ENCODE data around the gene STATH. TPM values are rescaled to one million over a fixed set of nuclear protein-coding genes. Genes with fewer than 3 reads are reported as not detected.

Gene STATH
- total RNA-seq, 6 experiments from 2014 or later: not detected

DNA sequence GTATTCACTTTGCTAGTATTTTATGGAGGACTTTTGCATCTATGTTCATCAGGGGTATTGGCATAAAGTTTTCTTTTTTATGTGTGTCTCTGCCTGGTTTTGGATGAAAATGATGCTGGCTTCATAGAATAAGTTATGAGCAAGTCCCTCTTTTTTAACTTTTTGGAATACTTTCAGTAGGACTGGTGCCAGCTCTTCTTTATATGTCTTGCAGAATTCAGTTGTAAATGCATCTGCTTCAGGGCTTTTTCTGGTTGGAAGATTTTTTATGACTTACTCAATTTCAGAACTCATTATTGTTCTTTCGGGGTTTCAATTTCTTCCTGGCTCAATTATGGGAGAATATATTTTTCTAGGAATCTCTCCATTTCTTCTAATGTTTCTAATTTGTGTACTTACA is 21.1 kb upstream of the STATH start:
- Mint-ChIP-seq H3K36me3 (ENCODE audit: low read depth) (no peaks in the 10 kb centered on the region), H3K9me3 (peaks cover 22% of the 10 kb centered on the region), H3K27me3 (ENCODE audit: insufficient read depth) (no peaks in the 10 kb centered on the region), H3K27ac (no peak overlapping the region), H3K4me3 (no peak overlapping the region), H3K4me1 (ENCODE audit: low read depth) (no peaks in the 10 kb centered on the region)
- no peak for DNase-seq
- TF ChIP-seq, protein P1, sequence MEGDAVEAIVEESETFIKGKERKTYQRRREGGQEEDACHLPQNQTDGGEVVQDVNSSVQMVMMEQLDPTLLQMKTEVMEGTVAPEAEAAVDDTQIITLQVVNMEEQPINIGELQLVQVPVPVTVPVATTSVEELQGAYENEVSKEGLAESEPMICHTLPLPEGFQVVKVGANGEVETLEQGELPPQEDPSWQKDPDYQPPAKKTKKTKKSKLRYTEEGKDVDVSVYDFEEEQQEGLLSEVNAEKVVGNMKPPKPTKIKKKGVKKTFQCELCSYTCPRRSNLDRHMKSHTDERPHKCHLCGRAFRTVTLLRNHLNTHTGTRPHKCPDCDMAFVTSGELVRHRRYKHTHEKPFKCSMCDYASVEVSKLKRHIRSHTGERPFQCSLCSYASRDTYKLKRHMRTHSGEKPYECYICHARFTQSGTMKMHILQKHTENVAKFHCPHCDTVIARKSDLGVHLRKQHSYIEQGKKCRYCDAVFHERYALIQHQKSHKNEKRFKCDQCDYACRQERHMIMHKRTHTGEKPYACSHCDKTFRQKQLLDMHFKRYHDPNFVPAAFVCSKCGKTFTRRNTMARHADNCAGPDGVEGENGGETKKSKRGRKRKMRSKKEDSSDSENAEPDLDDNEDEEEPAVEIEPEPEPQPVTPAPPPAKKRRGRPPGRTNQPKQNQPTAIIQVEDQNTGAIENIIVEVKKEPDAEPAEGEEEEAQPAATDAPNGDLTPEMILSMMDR (IDR thresholded peaks at IDR 0.05): no peak

DNA sequence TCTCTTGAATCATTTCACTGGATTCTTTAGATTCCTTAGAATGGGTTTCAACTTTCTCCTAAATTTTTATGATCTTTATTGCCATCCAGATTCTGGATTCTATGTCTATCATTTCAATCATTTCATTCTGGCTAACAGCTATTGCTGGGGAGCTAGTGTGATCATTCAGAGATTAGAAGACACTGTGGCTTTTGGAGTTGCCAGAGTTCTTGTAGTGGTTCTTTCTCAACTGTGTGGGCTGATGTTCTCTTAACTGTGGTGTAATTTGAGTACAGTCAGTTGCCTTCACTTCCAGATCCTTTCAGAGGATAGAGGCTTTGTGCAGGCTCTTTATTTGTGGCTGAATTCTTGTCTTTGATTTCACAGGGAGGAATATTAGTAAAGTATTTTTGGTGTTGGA is 18.2 kb upstream of the STATH start:
- DNase-seq: no peak
- H3K9me3 Mint-ChIP-seq: peaks cover 22% of the 10 kb centered on the region
- H3K36me3 Mint-ChIP-seq (ENCODE audit: low read depth): no peaks in the 10 kb centered on the region
- no peaks in the 10 kb centered on the region for H3K27me3 Mint-ChIP-seq (ENCODE audit: insufficient read depth)
- H3K4me3 Mint-ChIP-seq: no peak overlapping the region
- TF ChIP-seq, protein P1 (IDR thresholded peaks at IDR 0.05): no peak
- H3K27ac Mint-ChIP-seq: no peak overlapping the region
- H3K4me1 Mint-ChIP-seq (ENCODE audit: low read depth): no peaks in the 10 kb centered on the region

DNA sequence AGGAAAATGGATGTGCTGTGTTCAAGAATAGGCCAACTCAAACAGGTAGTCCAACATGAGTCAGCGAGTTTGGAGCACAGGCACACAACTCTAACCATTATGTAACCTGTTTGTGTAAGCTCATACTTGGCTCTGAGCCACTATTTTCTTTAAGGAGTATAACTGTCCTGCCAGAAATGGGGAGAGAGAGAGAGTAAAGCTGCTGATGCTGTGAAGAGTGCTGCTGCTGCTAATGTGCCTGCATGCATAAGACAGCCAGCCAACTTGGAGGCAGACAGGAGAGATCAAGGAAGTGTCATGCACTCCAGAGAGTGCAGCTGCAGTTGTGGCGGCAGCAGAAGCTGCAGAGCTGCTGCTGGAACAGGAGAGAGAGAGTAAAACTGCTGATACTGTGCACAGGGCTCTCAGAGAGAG is 11.7 kb upstream of the STATH start:
- H3K27ac Mint-ChIP-seq: no peak overlapping the region
- H3K27me3 Mint-ChIP-seq (ENCODE audit: insufficient read depth): no peaks in the 10 kb centered on the region
- peaks cover 26% of the 10 kb centered on the region for H3K9me3 Mint-ChIP-seq
- no peaks in the 10 kb centered on the region for H3K4me1 Mint-ChIP-seq (ENCODE audit: low read depth)
- TF ChIP-seq, protein P1 (IDR thresholded peaks at IDR 0.05): no peak
- no peak for DNase-seq
- H3K4me3 Mint-ChIP-seq: no peak overlapping the region
- no peaks in the 10 kb centered on the region for H3K36me3 Mint-ChIP-seq (ENCODE audit: low read depth)

DNA sequence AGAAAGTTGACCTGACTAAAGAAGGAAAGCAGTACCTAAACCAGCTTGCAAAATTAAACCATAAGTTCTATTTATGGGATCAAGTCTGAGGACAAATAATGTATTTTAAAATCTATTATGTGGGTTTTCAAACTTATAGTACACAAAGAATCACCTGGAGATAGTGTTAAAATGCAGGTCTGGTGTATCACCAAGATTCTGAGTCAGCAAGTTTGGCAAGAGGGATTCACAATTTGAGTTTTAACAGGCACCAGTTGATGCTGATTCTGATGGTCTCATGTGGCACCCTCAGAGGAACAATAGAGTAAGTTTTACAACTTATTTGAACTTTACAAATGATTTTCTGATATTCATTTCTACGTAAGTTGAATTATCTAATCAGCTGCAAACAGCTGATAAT is 9.1 kb upstream of the STATH start:
- Mint-ChIP-seq H3K27me3 (ENCODE audit: insufficient read depth) (no peaks in the 10 kb centered on the region), H3K36me3 (ENCODE audit: low read depth) (no peaks in the 10 kb centered on the region), H3K27ac (no peak overlapping the region), H3K4me3 (no peak overlapping the region), H3K4me1 (ENCODE audit: low read depth) (no peaks in the 10 kb centered on the region), H3K9me3 (peaks cover 26% of the 10 kb centered on the region)
- no peak for DNase-seq
- TF ChIP-seq, protein P1 (IDR thresholded peaks at IDR 0.05): no peak

DNA sequence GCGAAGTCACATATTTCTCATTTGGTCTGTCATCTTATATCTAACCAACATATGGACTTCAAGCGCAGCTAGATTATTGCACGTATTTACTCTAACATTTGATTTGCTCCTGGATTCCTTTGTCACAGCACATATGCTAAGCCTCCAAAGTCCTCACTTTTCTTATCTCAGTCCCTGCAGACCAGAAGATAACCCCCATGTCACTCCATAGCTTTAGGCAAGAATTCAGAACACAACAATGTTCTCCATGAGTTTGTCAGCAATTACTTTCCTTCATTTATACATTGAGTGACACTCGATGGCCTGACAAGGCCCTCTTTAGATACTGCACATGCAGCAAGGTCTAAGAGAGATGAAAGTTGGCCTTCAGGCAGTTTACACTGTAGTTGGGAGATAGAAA is 4.8 kb upstream of the STATH start:
- H3K36me3 Mint-ChIP-seq (ENCODE audit: low read depth): no peaks in the 10 kb centered on the region
- TF ChIP-seq, protein P1 (IDR thresholded peaks at IDR 0.05): no peak
- H3K4me3 Mint-ChIP-seq: no peak overlapping the region
- H3K4me1 Mint-ChIP-seq (ENCODE audit: low read depth): no peaks in the 10 kb centered on the region
- no peak overlapping the region for H3K27ac Mint-ChIP-seq
- H3K9me3 Mint-ChIP-seq: peaks cover 19% of the 10 kb centered on the region
- H3K27me3 Mint-ChIP-seq (ENCODE audit: insufficient read depth): no peaks in the 10 kb centered on the region
- no peak for DNase-seq

DNA sequence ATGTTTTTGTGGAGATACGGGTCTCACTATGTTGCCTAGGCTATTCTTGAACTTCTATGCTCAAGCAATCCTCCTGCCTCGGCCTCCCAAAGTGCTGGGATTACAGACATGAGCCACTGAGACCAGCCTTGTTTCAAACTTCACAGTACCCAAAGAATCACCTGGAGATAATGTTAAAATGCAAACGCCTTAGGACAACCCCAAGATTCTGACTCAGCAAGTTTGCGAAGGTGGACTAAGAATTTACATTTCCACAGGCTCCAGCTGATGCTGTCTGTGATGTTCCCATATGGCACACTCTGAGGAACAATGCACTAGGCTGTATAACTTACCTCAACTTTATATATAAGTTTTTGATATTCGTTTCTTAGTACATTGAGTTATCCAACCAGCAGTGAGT is 984 bp upstream of the STATH start:
- no peak overlapping the region for H3K27ac Mint-ChIP-seq
- no peaks in the 10 kb centered on the region for H3K27me3 Mint-ChIP-seq (ENCODE audit: insufficient read depth)
- H3K9me3 Mint-ChIP-seq: peaks cover 21% of the 10 kb centered on the region
- no peaks in the 10 kb centered on the region for H3K36me3 Mint-ChIP-seq (ENCODE audit: low read depth)
- no peaks in the 10 kb centered on the region for H3K4me1 Mint-ChIP-seq (ENCODE audit: low read depth)
- TF ChIP-seq, protein P1 (IDR thresholded peaks at IDR 0.05): no peak
- DNase-seq: no peak
- no peak overlapping the region for H3K4me3 Mint-ChIP-seq

Data from HFFc6 (cell line).